ENCODE measurements around the gene DDX28. TPM values are rescaled to one million over a fixed set of nuclear protein-coding genes. Genes with fewer than 3 reads are reported as not detected.

Gene DDX28
- polyA plus RNA-seq, 2 of the 4 experiments (the other 2 are of a cell fraction) = 14.0 to 14.9 TPM

DNA sequence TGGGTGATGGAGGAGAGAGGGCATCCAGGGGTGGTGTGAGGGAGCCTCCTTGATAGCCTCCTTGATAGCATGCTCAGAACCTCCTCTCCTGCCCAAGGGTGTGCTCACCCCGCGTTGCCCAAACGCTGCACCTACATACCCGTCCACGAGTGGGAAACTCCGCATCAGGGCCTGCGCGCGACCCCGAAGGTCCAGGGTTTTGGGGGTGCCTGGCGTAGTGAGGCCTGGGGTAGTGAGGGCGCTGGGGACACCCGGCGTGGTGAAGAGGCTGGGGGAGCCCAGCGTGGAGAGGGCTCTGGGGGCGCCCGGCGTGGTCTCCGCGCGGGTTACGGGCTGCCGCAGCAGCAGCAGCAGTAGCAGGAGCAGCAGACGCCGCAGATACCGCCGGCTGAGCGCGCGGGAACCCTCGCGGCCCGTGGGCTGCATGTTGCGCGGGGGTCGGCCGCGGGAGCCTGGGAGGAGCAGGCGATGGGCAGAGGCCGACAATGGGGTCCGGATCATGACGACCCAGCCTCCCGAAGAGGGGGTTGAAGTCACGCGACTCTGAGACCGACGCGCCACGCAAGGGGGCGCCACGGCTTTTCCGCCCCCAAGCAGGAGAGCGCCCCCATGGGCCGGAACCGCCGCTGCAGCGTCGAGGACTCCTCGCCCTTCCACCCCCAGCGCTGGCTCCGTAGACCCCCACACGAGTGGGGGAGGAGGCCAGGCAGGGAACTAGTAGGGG lies 42.9 kb downstream of the DDX28 start, which contains the start of gene DPEP3:
Gene DPEP3 (minus strand): TSS at position 545 of the 724 bp plus-strand sequence. CDS start 119 bp downstream, at position 426.
- TF ChIP-seq CEBPB (IDR thresholded peaks at IDR 0.05) (no peak), FOXS1 (CRISPR knock-in tag; IDR thresholded peaks at IDR 0.05) (no peak), CBX8 (IDR thresholded peaks at IDR 0.05) (no peak), FOSL2 (IDR thresholded peaks at IDR 0.05) (no peak), FOSL2 (CRISPR knock-in tag; IDR thresholded peaks at IDR 0.05) (no peak), NPAS2 (CRISPR knock-in tag; IDR thresholded peaks at IDR 0.05; ENCODE audit: borderline replicate concordance) (no peak), ESRRA (IDR thresholded peaks at IDR 0.05; ENCODE audit: borderline replicate concordance, low read length) (no peak), MAX (IDR thresholded peaks at IDR 0.05) (no peak), EHF (CRISPR knock-in tag; IDR thresholded peaks at IDR 0.05) (no peak), TP53 (CRISPR knock-in tag; IDR thresholded peaks at IDR 0.05) (no peak), HOXA7 (CRISPR knock-in tag; IDR thresholded peaks at IDR 0.05) (no peak), ZSCAN20 (CRISPR knock-in tag; IDR thresholded peaks at IDR 0.05) (no peak), KDM1A (IDR thresholded peaks at IDR 0.05; ENCODE audit: low read depth) (no peak), ZFP36 (IDR thresholded peaks at IDR 0.05; ENCODE audit: borderline replicate concordance, partially characterized antibody) (no peak), EP300 (IDR thresholded peaks at IDR 0.05) (no peak), RFX5 (IDR thresholded peaks at IDR 0.05) (no peak)
- Histone ChIP-seq H3K4me3 (no peak within 1 kb of the TSS), H3K27ac (no peak within 1 kb of the TSS), H3K9me3 (no peaks in the 10 kb centered on the region), H3K4me2 (no peak within 1 kb of the TSS), H3K4me1 (peaks cover 5% of the 10 kb centered on the region; the same call in 2 of the 3 replicates)
- CTCF ChIA-PET = interaction anchor here (0.8 to 3.8 kb wide), 4 partner anchors 12 to 251 kb away, joined by 3 to 14 read pairs (median 4); no protein-coding TSS in a partner anchor
- no peak for FAIRE-seq
- no peak for DNase-seq (ENCODE audit: low read depth in 1 of 2, low spot score in 1 of 2)
- WGBS (ENCODE audit: missing lambda C conversion rate) = 92% methylated on average over 62 of the region's 62 CpGs
- ATAC-seq = no peak
- POLR2A ChIA-PET = no interaction called here

- CTCF ChIA-PET = interaction anchor here (1.0 to 1.8 kb wide), 4 partner anchors 14 to 161 kb away, joined by 3 to 6 read pairs (median 4); no protein-coding TSS in a partner anchor
Measured at GRCh38 chr16:67977469-67978227, 45.4 kb downstream of the DDX28 start.

More at GRCh38 chr16:67977469-67978227, 45.4 kb downstream of the DDX28 start:
- Histone ChIP-seq H3K9me3 (no peaks in the 10 kb centered on the region), H3K4me1 (no peaks in the 10 kb centered on the region), H3K27ac (no peak overlapping the region), H3K4me3 (no peak overlapping the region), H3K4me2 (no peak overlapping the region)
- WGBS (ENCODE audit: missing lambda C conversion rate) = 56% methylated on average over 9 of the region's 9 CpGs
- POLR2A ChIA-PET = no interaction called here
- ATAC-seq (peak; percentile 50 to 53; a peak in 3 of 6 replicates), DNase-seq (ENCODE audit: low read depth in 1 of 2, low spot score in 1 of 2) (no peak), FAIRE-seq (no peak)
- TF ChIP-seq CHD4 (IDR thresholded peaks at IDR 0.05; ENCODE audit: borderline replicate concordance) = no peak
- TF ChIP-seq, protein P1, sequence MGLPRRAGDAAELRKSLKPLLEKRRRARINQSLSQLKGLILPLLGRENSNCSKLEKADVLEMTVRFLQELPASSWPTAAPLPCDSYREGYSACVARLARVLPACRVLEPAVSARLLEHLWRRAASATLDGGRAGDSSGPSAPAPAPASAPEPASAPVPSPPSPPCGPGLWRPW (IDR thresholded peaks at IDR 0.05) = no peak
- no peak for TF ChIP-seq KDM1A (IDR thresholded peaks at IDR 0.05; ENCODE audit: low read depth)
- no peak for TF ChIP-seq EP300 (IDR thresholded peaks at IDR 0.05)
- no peak for TF ChIP-seq POLR2AphosphoS2 (conservative IDR thresholded peaks at IDR 0.05; ENCODE audit: low read length)
- TF ChIP-seq ELK1 (IDR thresholded peaks at IDR 0.05; ENCODE audit: low read depth, low read length) = no peak
- no peak for TF ChIP-seq CHD2 (IDR thresholded peaks at IDR 0.05; ENCODE audit: low read length, partially characterized antibody)
- no peak for TF ChIP-seq CBX8 (IDR thresholded peaks at IDR 0.05)
- no peak for TF ChIP-seq ESRRA (IDR thresholded peaks at IDR 0.05; ENCODE audit: borderline replicate concordance, low read length)
- no peak for TF ChIP-seq ATOH8 (CRISPR knock-in tag; IDR thresholded peaks at IDR 0.05; ENCODE audit: low read depth)
- no peak for TF ChIP-seq MAX (IDR thresholded peaks at IDR 0.05)
- TF ChIP-seq SMC3 (IDR thresholded peaks at IDR 0.05) = no peak
- no peak for TF ChIP-seq USF2 (IDR thresholded peaks at IDR 0.05)
- TF ChIP-seq POLR2A (IDR thresholded peaks at IDR 0.05; ENCODE audit: low read length) = no peak
